Stimulated activated CD8-positive, alpha-beta memory T cell treated with anti-CD3 and anti-CD28 coated beads, Interleukin-12 subunit alpha, Interleukin-12 subunit beta, amount 100 ng/mL, for 4 hours (primary cell): Measurements from ENCODE around the gene HSD17B1.
"Not testable (repeated sequence)": the region's sequence is repeated elsewhere in the genome, so short reads cannot be mapped to it uniquely, and the experiment has no call there.

Experiments used
- DNase-seq: peaks from one replicate; pipeline ENCODE4 v3.0.0-alpha.2; 2020; ENCODE audit warnings: low read depth

HSD17B1 gene

GRCh38 chr17:42525221-42525620 lies 27.5 kb upstream of the HSD17B1 start:
- DNase-seq: no peak

DNA sequence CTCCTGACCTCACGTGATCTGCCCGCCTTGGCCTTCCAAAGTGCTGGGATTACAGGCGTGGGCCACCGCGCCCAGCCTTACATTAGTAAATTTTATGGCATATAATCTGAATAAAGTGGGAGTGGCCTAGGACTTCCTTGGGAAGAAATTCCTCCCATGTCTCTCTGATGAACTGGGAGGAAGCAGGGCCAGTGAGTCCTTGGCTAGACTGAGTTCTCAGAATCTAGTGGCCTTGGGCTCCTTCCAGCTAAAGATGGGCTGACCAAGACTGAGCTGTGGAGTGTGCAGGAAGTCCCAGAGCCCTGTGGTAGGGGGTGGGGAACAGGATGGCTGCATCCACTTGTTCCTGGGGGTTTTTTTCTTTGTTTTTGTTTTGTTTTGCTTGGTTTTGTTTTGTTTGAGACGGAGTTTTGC lies 26.7 kb upstream of the HSD17B1 start:
- DNase-seq: no peak

DNA sequence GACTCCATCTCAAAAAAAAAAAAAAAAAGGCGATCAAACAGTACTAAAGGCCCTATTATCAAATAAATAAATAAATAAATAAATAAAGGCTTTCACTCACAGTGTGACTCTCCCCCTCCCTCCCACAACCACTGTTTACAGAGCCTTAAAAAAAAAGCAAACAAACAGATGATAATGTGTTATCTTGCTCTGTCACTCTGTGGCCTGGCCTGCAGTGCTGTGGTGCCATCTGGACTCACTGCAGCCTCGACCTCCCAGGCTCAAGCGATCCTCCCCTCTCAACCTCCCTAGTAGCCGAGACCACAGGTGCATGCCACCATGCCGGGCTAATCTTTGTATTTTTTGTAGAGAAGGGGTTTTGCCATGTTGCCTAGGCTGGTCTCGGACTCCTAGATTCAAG lies 24.8 kb upstream of the HSD17B1 start:
- DNase-seq: no peak

DNA sequence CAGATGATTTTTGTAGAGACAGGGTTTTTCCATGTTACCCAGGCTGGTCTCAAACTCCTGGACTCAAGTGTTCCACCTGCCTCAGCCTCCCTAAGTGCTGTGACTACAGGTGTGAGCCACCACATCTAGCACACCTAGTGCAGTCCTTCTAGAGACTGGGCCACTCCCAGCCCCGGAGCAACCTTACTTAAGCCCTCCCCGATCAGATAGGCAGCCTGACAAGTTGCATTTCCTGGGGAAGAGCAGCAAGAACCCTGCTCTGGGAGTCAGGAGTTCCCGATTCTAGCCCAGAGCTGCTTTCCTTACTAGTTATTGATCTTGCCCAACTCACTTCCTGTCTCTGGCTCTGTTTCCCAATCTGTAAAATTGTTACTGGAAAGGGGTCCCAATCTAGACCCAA lies 23.7 kb upstream of the HSD17B1 start:
- DNase-seq: no peak

DNA sequence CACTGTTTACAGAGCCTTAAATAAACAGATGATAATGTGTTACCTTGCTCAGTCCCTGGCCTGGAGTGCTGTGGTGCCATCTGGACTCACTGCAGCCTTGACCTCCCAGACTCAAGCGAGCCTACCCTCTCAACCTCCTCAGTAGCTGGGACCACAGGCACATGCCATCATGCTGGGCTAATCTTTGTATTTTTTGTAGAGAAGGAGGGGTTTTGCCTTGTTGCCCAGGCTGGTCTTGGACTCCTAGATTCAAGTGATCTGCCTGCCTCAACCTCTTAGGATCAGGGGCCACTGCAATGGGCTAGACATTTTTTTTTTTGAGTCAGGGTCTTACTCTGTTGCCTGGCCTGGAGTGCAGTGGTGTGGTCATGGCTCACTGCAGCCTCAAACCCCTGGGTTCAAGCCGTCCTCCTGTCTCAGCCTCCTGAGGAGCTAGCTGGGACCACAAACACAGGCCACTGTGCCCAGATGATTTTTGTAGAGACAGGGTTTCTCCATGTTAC lies 21.7 kb upstream of the HSD17B1 start:
- DNase-seq: no peak

DNA sequence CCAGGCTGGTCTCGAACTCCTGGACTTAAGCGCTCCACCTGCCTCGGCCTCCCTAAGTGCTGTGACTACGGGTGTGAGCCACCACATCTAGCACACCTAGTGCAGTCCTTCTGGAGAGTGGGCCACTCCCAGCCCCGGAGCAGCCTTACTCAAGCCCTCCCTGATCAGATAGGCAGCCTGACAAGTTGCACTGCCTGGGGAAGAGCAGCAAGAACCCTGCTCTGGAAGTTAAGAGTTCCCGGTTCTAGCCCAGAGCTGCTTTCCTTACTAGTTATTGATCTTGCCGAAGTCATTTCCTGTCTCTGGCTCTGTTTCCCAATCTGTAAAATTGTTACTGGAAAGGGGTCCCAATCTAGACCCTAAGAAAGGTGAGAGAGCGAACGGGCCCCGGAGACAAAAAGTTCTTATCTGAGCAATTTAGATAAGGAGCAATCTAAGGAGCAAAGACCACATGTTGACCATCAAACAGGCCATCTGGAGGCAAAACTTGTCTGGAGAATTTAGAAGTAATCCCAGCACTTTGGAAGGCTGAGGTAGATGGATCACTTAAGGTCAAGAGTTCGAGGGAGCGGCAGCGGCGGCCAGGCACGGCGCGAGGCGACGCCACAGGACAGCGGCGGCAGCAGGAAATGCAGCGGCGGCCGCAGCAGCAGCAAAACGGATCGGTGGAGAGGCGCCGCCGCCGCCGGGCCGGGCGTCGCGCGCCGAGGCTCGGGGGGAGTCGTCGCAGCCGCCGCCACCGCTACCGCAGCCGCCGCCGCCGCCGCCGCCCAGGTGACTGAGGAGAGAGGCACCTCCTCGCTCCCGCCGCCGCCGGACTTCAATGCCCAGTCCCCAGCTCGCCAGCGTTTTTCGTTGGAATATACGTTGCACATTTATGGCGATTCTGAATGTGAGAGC lies 21.0 kb upstream of the HSD17B1 start:
- DNase-seq: peak; percentile 37

- no peak for DNase-seq
Observed at GRCh38 chr17:42535155-42536047, 17.3 kb upstream of the HSD17B1 start.

GRCh38 chr17:42536048-42536371 lies 16.7 kb upstream of the HSD17B1 start, which contains the start of gene NAGLU:
Gene NAGLU, plus strand, starts transcription at chr17:42536241. Its CDS starts 32 bp downstream, at chr17:42536273.
- DNase-seq: peak; percentile 71

DNA sequence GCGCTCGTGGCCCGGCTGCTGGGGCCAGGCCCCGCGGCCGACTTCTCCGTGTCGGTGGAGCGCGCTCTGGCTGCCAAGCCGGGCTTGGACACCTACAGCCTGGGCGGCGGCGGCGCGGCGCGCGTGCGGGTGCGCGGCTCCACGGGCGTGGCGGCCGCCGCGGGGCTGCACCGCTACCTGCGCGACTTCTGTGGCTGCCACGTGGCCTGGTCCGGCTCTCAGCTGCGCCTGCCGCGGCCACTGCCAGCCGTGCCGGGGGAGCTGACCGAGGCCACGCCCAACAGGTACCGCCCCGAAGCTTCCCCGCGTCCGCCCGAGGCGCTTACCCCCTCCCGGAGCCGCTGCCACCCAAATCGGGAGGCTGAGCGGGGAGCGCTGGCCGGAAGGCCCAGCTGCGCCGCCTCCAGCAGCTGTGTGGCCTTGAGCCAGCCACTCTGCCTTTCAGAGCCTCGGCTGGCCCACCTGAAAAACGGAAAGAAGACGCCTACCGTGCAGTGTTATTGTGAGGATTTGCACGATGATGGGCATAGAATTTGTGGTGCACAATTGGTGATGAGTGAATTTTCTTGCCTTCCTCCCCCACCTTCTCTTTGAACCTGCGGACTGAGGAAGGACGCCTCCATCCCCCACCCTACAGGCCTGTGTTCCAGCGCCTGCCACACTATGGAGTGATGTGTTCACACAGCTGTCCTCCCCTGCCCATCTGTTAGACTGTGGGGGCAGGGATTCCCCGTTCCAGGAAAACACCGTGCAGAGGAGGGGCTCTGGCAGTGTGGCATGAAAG lies 16.2 kb upstream of the HSD17B1 start:
- DNase-seq: peak; percentile 55

DNA sequence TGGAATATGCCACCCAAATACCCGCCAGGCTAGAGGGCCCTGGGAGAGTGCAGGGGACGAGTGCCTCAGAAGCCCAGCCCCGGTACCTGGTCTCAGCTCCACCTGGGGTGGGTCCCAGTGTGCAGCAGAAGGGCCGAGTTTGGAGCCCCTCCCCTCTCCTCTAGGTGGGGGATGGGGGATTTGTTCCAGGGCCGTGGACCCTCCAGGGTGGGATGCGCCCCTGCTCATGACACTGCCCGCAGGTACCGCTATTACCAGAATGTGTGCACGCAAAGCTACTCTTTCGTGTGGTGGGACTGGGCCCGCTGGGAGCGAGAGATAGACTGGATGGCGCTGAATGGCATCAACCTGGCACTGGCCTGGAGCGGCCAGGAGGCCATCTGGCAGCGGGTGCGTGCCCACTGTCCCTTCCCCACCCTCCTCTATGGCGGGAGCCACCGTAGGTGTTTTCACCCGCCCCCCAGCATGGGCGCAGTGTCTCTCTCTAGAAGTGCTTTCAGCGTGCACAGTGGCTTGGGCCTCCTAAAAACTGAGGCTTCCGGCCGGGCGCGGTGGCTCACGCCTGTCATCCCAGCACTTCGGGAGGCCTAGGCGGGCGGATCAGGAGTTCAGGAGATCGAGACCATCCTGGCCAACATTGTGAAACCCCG lies 15.4 kb upstream of the HSD17B1 start:
- DNase-seq: no peak

GRCh38 chr17:42537826-42538451 lies 14.8 kb upstream of the HSD17B1 start:
- no peak for DNase-seq

GRCh38 chr17:42538482-42538881 lies 14.2 kb upstream of the HSD17B1 start:
- no peak for DNase-seq

DNA sequence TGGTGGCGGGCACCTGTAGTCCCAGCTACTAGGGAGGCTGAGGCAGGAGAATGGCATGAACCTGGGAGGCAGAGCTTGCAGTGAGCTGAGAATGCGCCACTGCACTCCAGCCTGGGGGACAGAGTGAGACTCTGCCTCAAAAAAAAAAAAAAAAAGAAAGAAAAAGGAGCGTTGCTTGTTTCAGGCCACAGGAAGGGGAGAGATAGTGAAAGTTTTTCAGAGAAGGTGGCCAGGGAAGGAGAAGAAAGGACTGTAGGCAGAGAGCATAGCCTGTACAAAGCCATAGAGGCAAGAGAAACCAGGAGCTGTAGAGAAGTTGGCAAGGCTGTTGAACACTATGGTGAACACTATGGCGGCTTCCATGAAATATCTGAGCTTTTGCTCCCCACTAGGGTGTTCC lies 12.2 kb upstream of the HSD17B1 start:
- DNase-seq: not testable (repeated sequence)

DNA sequence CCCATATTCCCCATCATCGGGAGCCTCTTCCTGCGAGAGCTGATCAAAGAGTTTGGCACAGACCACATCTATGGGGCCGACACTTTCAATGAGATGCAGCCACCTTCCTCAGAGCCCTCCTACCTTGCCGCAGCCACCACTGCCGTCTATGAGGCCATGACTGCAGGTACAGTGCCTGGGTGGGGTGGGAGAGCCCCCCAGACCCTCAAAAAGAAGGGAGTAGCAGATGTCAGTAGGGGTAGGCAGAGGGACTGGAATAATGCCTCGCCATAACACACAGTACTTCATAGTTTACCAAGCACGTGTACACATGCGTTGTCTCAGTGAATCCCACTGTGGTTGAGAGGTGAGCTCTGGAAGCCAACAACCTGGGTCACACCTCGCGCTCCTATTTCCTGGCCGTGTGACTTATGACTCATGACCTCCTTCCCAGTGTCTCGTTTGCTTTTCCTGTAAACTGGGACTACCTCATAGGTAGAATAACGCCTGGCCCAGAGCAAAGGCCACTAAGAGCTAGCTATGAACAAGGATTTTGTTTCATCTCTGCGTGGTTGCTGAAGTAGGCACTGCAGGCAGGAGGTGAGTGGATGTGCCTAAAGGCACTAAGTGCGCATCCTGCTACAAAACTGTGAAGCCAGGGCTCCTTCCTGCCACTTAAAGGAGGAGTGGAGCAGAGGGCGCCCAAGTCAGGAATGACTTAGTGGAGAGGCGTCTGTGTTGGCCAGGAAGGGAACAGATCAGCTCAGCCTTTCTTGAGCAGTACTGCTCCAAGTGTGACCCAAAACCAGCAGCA lies 11.5 kb upstream of the HSD17B1 start:
- DNase-seq: no peak

DNA sequence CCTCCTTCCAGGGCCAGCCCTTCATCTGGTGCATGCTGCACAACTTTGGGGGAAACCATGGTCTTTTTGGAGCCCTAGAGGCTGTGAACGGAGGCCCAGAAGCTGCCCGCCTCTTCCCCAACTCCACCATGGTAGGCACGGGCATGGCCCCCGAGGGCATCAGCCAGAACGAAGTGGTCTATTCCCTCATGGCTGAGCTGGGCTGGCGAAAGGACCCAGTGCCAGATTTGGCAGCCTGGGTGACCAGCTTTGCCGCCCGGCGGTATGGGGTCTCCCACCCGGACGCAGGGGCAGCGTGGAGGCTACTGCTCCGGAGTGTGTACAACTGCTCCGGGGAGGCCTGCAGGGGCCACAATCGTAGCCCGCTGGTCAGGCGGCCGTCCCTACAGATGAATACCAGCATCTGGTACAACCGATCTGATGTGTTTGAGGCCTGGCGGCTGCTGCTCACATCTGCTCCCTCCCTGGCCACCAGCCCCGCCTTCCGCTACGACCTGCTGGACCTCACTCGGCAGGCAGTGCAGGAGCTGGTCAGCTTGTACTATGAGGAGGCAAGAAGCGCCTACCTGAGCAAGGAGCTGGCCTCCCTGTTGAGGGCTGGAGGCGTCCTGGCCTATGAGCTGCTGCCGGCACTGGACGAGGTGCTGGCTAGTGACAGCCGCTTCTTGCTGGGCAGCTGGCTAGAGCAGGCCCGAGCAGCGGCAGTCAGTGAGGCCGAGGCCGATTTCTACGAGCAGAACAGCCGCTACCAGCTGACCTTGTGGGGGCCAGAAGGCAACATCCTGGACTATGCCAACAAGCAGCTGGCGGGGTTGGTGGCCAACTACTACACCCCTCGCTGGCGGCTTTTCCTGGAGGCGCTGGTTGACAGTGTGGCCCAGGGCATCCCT lies 9.3 kb upstream of the HSD17B1 start:
- no peak for DNase-seq

DNA sequence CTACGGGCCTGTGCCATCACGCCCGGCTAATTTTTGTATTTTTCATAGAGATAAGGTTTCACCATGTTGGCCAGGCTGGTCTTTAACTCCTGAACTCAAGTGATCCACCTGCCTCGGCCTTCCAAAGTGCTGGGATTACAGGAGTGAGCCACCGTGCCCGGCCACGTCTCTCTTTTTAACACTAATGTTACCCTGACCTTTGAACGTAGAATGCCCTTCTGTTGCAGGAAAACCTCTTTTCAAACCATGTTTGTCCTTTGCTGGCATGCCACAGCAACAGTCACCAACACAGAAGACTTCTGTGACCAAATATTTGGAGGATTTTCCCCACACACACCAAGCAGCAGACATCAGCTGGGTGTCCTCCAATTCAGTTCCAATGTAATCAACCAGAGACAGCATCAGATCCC lies 7.8 kb upstream of the HSD17B1 start:
- DNase-seq: no peak

GRCh38 chr17:42545755-42546505 lies 6.8 kb upstream of the HSD17B1 start:
- not testable (repeated sequence) for DNase-seq

GRCh38 chr17:42547001-42547461 lies 5.7 kb upstream of the HSD17B1 start:
- DNase-seq: no peak
